Loucy (cell line): Measurements from ENCODE around the gene TGFBR3.

Experiments used
- CTCF ChIP-seq: fragments of 200-600 bp; sonication (generic); conservative IDR thresholded peaks from 2 replicates; pipeline ENCODE4 v1.5.1; 2014; ENCODE audit warnings: mild to moderate bottlenecking, antibody characterized with exemption, low read length
- EZH2phosphoT487 ChIP-seq: fragments of 200-600 bp; IDR thresholded peaks from 2 replicates; pipeline ENCODE4 v1.6.1; 2018; ENCODE audit warnings: antibody characterized with exemption, mild to moderate bottlenecking, moderate library complexity, borderline replicate concordance

- TF ChIP-seq CTCF = no peak
- no peak for TF ChIP-seq EZH2phosphoT487
These were observed 235.2 kb downstream of the TGFBR3 start for GRCh38 chr1:91650764-91651163.
